ENCODE results near the gene TERT.
"Not testable (repeated sequence)": the region's sequence is repeated elsewhere in the genome, so short reads cannot be mapped to it uniquely, and the experiment has no call there.

TERT gene

GRCh38 chr5:1293416-1294205 lies 1.3 kb downstream of the TERT start:
- DNase-seq = no peak

GRCh38 chr5:1292846-1293415 lies 1.9 kb downstream of the TERT start:
- no peak for DNase-seq

- DNase-seq = no peak
These were observed 2.7 kb downstream of the TERT start for GRCh38 chr5:1292139-1292538.

- DNase-seq = no peak
These were observed 3.2 kb downstream of the TERT start for GRCh38 chr5:1291611-1292080.

- not testable (repeated sequence) for DNase-seq
These were observed 3.9 kb downstream of the TERT start for GRCh38 chr5:1290956-1291355.

GRCh38 chr5:1289559-1289958 lies 5.3 kb downstream of the TERT start:
- not testable (repeated sequence) for DNase-seq

GRCh38 chr5:1288439-1289335 lies 6.2 kb downstream of the TERT start:
- DNase-seq = no peak

- no peak for DNase-seq
These were observed 9.0 kb downstream of the TERT start for GRCh38 chr5:1285883-1286291.

DNA sequence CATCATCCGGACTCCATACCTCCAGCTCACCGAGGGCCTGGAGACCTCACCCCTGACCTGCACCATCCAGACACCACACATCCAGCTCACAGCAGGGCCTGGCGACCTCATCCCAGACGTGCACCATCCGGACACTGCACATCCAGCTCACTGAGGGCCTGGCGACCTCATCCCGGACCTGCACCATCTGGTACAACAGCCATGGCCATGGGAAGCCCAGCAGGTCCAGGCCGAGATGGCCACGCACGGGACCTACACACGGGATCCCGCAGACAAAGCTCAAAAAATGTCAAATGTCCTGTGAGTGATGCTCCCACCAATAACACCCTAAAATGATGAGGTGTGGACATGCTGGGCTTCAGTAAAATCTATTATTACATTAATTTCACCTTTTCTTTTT lies 9.7 kb downstream of the TERT start:
- no peak for DNase-seq

DNA sequence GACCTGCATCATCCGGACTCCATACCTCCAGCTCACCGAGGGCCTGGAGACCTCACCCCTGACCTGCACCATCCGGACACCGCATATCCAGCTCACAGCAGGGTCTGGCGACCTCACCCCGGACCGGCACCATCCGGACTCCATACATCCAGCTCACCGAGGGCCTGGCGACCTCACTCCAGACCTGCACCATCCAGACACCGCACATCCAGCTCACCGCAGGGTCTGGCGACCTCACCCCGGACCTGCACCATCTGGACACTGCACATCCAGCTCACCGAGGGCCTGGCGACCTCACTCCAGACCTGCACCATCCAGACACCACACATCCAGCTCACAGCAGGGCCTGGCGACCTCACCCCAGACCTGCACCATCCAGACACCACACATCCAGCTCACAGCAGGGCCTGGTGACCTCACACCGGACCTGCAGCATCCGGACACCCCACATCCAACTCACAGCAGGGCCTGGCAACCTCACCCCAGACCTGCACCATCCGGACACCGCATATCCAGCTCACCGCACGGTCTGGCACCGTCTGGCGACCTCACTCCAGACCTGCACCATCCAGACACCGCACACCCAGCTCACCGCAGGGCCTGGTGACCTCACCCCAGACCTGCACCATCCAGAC lies 10.4 kb downstream of the TERT start:
- not testable (repeated sequence) for DNase-seq

GRCh38 chr5:1283729-1284041 lies 11.2 kb downstream of the TERT start:
- DNase-seq = not testable (repeated sequence)

GRCh38 chr5:1282993-1283728 lies 11.7 kb downstream of the TERT start:
- DNase-seq = not testable (repeated sequence)

- no peak for DNase-seq
These were observed 12.5 kb downstream of the TERT start for GRCh38 chr5:1282131-1282992.

- DNase-seq = no peak
These were observed 13.6 kb downstream of the TERT start for GRCh38 chr5:1281038-1281882.

DNA sequence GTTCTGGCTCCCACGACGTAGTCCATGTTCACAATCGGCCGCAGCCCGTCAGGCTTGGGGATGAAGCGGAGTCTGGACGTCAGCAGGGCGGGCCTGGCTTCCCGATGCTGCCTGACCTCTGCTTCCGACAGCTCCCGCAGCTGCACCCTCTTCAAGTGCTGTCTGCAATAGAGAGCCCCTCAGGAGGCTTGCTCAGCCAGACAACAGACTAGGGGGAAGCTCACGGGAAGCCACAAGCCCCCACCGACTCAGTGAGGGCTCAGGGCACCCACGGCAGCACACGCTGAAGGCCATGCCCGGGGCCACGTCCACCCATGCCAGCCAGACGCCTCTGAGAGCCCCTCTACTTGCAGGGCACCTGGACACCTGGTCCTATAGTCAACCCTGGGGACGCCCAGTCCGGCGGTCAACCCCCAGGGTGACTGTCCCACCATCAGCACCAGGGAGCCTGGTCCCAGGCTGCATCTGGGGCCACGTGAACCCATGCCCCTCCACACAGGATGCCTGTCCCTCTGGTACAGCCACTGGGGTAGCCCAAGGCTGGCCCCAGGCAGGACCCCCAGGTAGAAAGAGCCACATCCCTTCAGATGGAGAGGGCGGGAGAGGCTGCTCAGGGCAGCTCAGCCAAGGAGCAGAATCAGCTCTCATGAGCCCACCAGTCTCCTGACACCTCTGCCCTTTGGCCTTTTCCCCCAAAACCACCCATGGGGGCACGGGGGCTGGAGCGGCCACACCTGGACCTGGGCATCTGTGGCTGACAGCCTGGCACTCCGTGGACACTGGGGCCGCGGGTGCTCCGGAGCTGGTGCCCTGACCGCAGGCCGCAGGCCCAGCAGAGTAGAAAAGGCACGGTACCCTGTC lies 14.5 kb downstream of the TERT start:
- DNase-seq = no peak

GRCh38 chr5:1279443-1280151 lies 15.3 kb downstream of the TERT start:
- DNase-seq = no peak

GRCh38 chr5:1278656-1279442 lies 16.0 kb downstream of the TERT start:
- DNase-seq = no peak

DNA sequence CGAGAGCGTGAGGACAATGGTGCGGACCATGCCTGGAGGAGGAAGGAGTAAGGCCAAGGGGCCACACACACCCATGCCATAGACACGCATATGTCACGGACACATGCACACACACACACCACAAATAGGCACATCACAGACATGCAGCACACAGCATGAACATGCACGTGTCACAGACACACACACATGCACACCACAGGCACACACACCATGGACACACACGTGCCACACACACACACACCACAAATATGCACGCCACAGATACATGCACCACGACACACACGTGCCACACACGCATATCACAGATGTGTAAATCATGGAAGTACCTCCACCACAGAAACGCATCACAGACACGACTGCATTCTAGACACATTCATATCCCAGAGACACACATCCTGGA lies 16.7 kb downstream of the TERT start:
- no peak for DNase-seq
